Body of pancreas (tissue), 4 donors: Measurements from ENCODE around the gene SCO2.

Source experiments
- POLR2A ChIP-seq, 3 donors: fragments of 450-650 bp; IDR thresholded peaks; one replicate each; pipeline ENCODE4 v1.6.1; 2016; ENCODE audit warnings: antibody characterized with exemption in 3 of 3, mild to moderate bottlenecking in 2 of 3
- TF ChIP-seq, protein P1 (sequence below), 7 experiments: fragments of 450-650 bp in 4 of 7; fragments of 200-600 bp in 3 of 7; sonication (generic) in 3 of 7; IDR thresholded peaks; one replicate each; pipeline ENCODE4 v1.5.1; 2016 to 2019; ENCODE audit warnings: antibody characterized with exemption in 7 of 7

- TF ChIP-seq, protein P1, sequence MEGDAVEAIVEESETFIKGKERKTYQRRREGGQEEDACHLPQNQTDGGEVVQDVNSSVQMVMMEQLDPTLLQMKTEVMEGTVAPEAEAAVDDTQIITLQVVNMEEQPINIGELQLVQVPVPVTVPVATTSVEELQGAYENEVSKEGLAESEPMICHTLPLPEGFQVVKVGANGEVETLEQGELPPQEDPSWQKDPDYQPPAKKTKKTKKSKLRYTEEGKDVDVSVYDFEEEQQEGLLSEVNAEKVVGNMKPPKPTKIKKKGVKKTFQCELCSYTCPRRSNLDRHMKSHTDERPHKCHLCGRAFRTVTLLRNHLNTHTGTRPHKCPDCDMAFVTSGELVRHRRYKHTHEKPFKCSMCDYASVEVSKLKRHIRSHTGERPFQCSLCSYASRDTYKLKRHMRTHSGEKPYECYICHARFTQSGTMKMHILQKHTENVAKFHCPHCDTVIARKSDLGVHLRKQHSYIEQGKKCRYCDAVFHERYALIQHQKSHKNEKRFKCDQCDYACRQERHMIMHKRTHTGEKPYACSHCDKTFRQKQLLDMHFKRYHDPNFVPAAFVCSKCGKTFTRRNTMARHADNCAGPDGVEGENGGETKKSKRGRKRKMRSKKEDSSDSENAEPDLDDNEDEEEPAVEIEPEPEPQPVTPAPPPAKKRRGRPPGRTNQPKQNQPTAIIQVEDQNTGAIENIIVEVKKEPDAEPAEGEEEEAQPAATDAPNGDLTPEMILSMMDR (IDR thresholded peaks at IDR 0.05): no peak
- no peak for TF ChIP-seq POLR2A (IDR thresholded peaks at IDR 0.05)
Observed at GRCh38 chr22:50508897-50509296, 16.5 kb downstream of the SCO2 start.
